HG03039 (cell line): Measurements from ENCODE around the gene NR3C2.
"Not testable (repeated sequence)": the region's sequence is repeated elsewhere in the genome, so short reads cannot be mapped to it uniquely, and the experiment has no call there.

Experiments used
- ATAC-seq: cut with Tn5 transposase; IDR thresholded peaks from one replicate; pipeline ENCODE4 v1.9.1; 2021; ENCODE audit warnings: mild to moderate bottlenecking, moderate library complexity; ENCODE audit not compliant: unreplicated experiment

Gene NR3C2

DNA sequence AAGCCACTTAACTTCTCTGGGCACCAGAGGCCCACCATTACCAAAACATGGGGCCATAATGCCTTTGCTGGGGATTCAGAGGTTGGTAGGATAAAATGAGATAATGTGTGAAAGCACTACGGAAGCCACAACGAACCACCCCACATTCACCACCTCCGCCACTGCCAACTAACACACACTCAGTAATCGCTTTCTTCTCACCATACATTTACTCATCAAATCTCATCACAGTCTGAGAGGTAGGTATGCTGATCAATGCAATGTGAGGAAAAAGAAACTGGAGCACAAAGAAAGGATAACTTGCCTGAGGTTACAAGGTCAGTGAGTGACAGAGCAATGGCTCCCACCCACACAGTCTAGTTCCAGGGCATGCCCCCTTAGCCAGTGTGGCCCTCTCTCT is 257.3 kb downstream of the NR3C2 start:
- ATAC-seq: no peak

- ATAC-seq: no peak
Measured at GRCh38 chr4:148182230-148182911, 259.8 kb downstream of the NR3C2 start.

DNA sequence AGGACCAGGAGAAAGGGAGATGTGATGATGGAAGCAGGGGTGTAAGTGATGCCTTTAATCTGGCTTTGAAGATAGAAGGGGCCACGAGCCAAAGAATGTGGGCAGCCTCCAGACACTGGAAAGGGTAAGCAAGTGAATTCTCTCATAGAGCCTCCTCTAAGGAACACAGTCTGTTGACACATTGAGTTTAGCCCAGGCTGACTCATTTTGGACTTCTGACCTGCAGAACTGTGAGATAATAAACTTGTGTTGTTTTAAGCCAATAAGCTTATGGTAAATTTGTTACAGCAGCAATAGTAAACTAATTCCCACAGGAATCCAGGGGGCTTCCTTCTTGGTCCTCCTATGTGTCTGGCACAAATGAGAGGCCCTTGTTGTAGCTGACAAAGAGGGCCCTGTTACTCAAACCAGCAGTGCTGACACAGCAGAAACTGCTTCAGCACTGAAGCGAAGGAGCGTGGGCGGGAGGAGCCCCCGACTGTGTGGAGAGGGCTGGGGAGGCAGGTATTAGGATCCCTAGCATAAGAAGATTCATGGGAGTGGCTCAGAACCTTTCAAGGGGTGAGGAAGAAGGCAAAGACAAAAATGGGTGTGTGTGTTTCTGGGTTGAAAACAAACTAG is 268.7 kb downstream of the NR3C2 start:
- no peak for ATAC-seq

- ATAC-seq: no peak
Measured at GRCh38 chr4:148171596-148171995, 270.6 kb downstream of the NR3C2 start.

- no peak for ATAC-seq
Measured at GRCh38 chr4:148170408-148171365, 271.5 kb downstream of the NR3C2 start.

DNA sequence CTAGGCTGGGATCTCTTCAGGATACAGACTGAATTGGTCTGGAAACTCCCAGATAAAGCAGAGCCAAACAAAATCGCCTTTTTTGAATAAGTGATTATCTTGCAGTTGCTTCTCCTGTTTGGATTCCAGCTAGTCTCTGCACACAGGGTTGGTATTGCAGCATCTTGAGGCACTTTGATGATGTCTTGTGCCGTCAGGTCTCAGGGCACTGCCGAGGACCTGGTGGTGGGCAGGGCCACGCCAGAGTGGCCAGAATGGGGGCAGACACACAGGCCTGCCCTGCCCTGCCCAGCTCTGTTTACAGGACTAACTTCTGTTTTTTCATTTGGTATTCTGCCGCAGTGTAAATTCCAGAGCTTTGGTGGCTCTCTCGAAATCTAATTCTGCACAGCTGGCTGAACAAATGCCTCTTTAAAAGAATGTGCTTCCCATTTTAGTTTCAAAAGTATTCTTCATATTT is 276.1 kb downstream of the NR3C2 start:
- ATAC-seq: no peak

DNA sequence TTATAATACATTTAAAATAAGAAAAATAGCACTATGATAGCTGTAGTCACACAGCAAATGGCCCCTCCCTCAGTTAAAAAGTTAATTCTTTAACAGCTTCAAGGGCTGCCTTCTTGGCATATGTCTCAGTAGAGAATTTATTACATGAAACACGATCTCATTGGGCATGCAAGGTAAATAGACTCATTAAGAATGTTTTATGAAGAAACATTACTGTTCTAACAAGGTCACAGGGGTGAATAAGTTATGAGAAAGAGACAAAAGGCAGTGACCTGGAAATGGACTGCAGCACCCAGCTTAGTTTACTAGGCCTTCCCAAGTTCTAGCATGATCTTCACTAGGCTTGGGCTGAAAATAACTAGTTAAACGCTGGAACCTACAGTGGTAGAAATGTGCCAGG is 277.7 kb downstream of the NR3C2 start:
- no peak for ATAC-seq

DNA sequence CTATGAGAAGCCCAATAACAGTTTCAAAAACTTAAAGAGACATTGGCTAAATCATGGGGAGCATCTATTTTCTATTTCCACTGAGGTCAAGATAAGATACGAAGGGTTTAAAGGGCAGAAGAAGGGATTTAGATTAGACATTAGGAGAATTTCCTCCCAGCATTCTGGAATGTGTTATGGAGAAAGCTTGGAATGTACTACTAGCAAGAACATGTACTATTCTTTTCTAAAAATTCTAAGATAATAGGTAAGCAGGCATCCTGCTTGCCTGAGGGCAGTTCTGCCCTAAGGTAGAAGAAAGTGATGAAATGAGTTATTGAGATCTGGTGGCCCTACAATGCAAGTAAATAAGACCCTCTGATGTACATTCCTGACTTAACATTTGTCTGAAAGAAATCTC is 279.2 kb downstream of the NR3C2 start:
- ATAC-seq: no peak

DNA sequence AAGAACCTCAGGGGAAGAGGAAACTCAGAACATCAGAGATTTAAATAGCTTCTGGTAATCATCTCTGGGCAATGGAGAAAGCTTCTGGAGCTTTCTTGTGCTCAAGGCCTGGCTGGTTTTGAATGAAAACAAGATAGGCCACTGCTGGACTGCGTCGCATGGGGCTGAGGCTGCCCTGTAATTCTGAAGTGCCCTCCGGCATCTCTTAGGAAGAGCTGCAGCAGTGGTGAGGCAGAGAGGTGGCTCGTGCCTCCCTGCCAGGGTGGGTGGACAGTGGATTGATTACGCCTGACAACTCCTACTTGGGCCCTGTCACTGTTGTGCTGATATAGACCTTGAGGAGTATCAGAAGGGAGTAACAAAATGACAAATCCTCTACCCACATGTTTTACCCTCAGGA is 279.7 kb downstream of the NR3C2 start:
- ATAC-seq: no peak

GRCh38 chr4:148161601-148162000 is 280.6 kb downstream of the NR3C2 start:
- ATAC-seq: no peak

GRCh38 chr4:148159793-148160192 is 282.4 kb downstream of the NR3C2 start:
- no peak for ATAC-seq

GRCh38 chr4:148154769-148155168 is 287.4 kb downstream of the NR3C2 start:
- ATAC-seq: no peak

DNA sequence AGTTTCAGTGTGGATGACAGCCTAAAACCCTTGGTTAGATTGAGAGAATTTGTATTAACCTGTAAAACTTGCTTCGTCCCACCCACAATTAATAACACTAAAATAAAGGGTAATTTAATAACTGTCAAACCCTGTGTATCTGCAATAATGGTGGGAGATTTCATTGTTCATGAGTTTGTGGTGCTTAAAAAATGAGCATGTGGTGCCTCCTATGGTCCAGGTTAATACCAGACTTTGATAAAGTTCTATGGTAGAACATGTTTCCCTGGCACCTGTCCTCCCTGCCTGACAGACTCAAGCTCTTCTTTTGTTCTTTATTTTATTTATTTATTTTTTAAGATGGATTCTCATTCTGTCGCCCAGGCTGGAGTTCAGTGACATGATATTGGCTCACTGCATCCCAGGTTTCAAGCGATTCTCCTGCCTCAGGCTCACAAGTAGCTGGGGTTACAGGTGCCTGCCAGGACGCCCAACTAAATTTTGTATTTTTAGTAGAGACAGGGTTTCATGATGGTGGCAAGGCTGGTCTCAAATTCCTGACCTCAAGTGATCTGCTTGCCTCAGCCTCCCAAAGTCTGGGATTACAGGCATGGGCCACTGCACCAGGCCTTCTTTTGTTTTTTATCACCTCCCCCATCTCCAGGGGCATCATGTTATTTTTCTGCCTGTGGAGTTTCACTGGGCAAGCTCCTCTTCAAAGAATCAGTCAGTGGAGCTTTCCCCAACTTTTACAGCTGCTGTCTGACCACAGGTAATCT is 289.2 kb downstream of the NR3C2 start:
- no peak for ATAC-seq

GRCh38 chr4:148151806-148152205 is 290.4 kb downstream of the NR3C2 start:
- no peak for ATAC-seq

GRCh38 chr4:148145475-148145874 is 296.7 kb downstream of the NR3C2 start:
- no peak for ATAC-seq

- no peak for ATAC-seq
Measured at GRCh38 chr4:148143174-148143573, 299.0 kb downstream of the NR3C2 start.

DNA sequence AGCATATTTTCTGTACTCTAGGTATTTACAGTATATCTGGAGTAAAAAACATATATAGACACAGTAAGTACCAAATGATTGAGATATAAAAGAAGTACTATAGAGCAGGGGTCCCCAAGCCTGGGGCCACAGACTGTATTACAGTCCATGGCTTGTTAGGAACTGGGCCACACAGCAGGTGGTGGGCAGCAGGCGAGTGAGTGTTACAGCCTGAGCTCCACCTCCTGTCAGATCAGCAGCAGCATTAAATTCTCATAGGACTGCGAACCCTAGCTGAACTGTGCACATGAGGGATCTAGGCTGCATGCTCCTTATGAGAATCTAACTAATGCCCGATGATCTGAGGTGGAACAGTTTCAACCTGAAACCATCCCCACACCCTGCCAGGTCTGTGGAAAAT is 300.7 kb downstream of the NR3C2 start:
- no peak for ATAC-seq

GRCh38 chr4:148126825-148127224 is 315.4 kb downstream of the NR3C2 start:
- no peak for ATAC-seq

DNA sequence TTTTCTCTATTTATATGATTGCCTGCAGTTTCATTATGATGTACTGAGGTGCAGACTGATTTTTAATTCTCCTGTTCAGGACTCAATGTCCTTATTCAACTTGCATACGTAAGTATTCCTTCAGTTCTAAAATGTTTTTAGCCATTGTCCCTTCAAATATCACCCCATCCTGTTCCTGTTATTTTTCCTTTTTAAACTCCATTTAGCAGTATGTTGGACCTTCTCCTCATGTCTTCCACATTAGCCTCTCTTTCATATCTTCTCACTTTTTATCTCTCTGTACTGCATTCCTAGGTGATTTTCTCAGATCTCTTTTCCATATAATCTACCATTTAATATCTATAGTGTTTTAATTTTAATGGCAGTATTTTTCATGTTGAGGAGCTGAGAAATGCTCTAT is 317.7 kb downstream of the NR3C2 start:
- no peak for ATAC-seq

DNA sequence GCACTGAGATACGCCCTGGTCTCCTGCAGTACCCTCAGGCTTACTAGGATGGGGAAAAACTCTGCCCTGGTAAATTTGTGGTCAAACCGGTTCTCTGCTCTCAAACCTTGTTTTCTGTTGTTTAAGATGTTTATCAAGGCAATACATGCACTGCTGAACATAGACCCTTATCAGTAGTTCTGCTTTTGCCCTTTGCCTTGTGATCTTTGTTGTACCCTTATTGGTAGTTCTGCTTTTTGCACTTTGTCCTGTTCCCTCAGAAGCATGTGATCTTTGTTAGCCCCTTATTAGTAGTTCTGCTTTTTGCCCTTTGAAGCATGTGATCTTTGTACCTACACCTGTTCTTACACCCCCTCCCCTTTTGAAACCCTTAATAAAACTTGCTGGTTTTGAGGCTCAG is 319.1 kb downstream of the NR3C2 start:
- not testable (repeated sequence) for ATAC-seq

- ATAC-seq: no peak
Measured at GRCh38 chr4:148120216-148120615, 322.0 kb downstream of the NR3C2 start.
